Skeletal muscle tissue (tissue), 4 donors: Measurements from ENCODE around the gene CCDC71. TPM values are rescaled to one million over a fixed set of nuclear protein-coding genes. Genes with fewer than 3 reads are reported as not detected.

Experiments used
- H3K27ac ChIP-seq: one replicate; pipeline ENCODE4 v1.7.0; 2013; ENCODE audit warnings: mild to moderate bottlenecking, low read depth, low read length, inconsistent platforms
- H3K27me3 ChIP-seq, 3 donors: one replicate each; pipeline ENCODE4 v1.7.0; 2013; ENCODE audit warnings: low read length in 3 of 3; ENCODE audit not compliant: control insufficient read depth in 3 of 3, insufficient read depth in 3 of 3
- H3K36me3 ChIP-seq, 3 donors: one replicate each; pipeline ENCODE4 v1.7.0; 2013; ENCODE audit warnings: low read length in 3 of 3; ENCODE audit not compliant: control insufficient read depth in 3 of 3, insufficient read depth in 3 of 3
- H3K4me1 ChIP-seq, 3 donors: one replicate each; pipeline ENCODE4 v1.7.0; 2013; ENCODE audit warnings: low read length in 3 of 3, mild to moderate bottlenecking in 3 of 3; ENCODE audit not compliant: control insufficient read depth in 3 of 3, insufficient read depth in 3 of 3
- H3K4me3 ChIP-seq, 3 donors: one replicate each; pipeline ENCODE4 v1.7.0; 2013; ENCODE audit warnings: low read length in 3 of 3
- H3K9ac ChIP-seq, 3 donors: one replicate each; pipeline ENCODE4 v1.7.0; 2013; ENCODE audit warnings: low read length in 3 of 3, mild to moderate bottlenecking in 3 of 3, moderate library complexity in 2 of 3, low read depth in 1 of 3
- H3K9me3 ChIP-seq, 3 donors: one replicate each; pipeline ENCODE4 v1.7.0; 2013; ENCODE audit warnings: low read length in 3 of 3; ENCODE audit not compliant: control insufficient read depth in 3 of 3
- total RNA-seq: library from RNA; depleted of rRNA; stranded (reverse); fragments of >200 nt; gene quantifications from one replicate; pipeline ENCODE4 v1.2.3, GENCODE V29; 2014
- donor health status: Osteomylitis.

CCDC71 gene
- total RNA-seq, 1 donor from 2014 or later: 11.5 TPM

GRCh38 chr3:49182682-49183081, 16.6 kb upstream of the CCDC71 start:
- Histone ChIP-seq H3K36me3 (peaks cover 0 to 4% (median 0%) of the 10 kb centered on the region in 3 donors), H3K27me3 (no peaks in the 10 kb centered on the region), H3K9me3 (no peaks in the 10 kb centered on the region), H3K4me3 (no peak overlapping the region), H3K27ac (no peak overlapping the region), H3K4me1 (no peaks in the 10 kb centered on the region), H3K9ac (no peak overlapping the region)

GRCh38 chr3:49181351-49181750, 15.2 kb upstream of the CCDC71 start:
- Histone ChIP-seq H3K36me3 (peaks cover under 1 to 8% (median 3%) of the 10 kb centered on the region in 3 donors), H3K27me3 (no peaks in the 10 kb centered on the region), H3K4me3 (no peak overlapping the region), H3K9me3 (no peaks in the 10 kb centered on the region), H3K27ac (no peak overlapping the region), H3K4me1 (peaks cover 0 to 5% (median 3%) of the 10 kb centered on the region in 3 donors), H3K9ac (no peak overlapping the region)

- H3K4me3 ChIP-seq: no peak overlapping the region
- H3K27me3 ChIP-seq: no peaks in the 10 kb centered on the region
- no peaks in the 10 kb centered on the region for H3K9me3 ChIP-seq
- H3K36me3 ChIP-seq: peaks cover 12 to 17% (median 16%) of the 10 kb centered on the region in 3 donors
- no peak overlapping the region for H3K9ac ChIP-seq
- H3K27ac ChIP-seq: no peak overlapping the region
- peaks cover 0 to 12% (median 3%) of the 10 kb centered on the region in 3 donors for H3K4me1 ChIP-seq
Observed at GRCh38 chr3:49180116-49180515, 14.0 kb upstream of the CCDC71 start.

GRCh38 chr3:49177073-49177472, 10.9 kb upstream of the CCDC71 start:
- peak overlapping the region in 2 of 3 donors; percentile 20 to 54 for H3K9ac ChIP-seq
- no peak overlapping the region for H3K4me3 ChIP-seq
- peaks cover 25 to 40% (median 31%) of the 10 kb centered on the region in 3 donors for H3K4me1 ChIP-seq
- H3K36me3 ChIP-seq: peaks cover 27 to 28% (median 28%) of the 10 kb centered on the region in 3 donors
- H3K27me3 ChIP-seq: no peaks in the 10 kb centered on the region
- H3K9me3 ChIP-seq: no peaks in the 10 kb centered on the region
- H3K27ac ChIP-seq: no peak overlapping the region

- Histone ChIP-seq H3K4me3 (no peak overlapping the region), H3K27ac (no peak overlapping the region), H3K9me3 (no peaks in the 10 kb centered on the region), H3K9ac (no peak overlapping the region), H3K4me1 (peaks cover 36 to 51% (median 44%) of the 10 kb centered on the region in 3 donors), H3K36me3 (peaks cover 27 to 28% (median 28%) of the 10 kb centered on the region in 3 donors), H3K27me3 (no peaks in the 10 kb centered on the region)
Observed at GRCh38 chr3:49175530-49175929, 9.4 kb upstream of the CCDC71 start.

GRCh38 chr3:49174397-49174985, 8.4 kb upstream of the CCDC71 start:
- Histone ChIP-seq H3K9ac (peak overlapping the region in 2 of 3 donors; percentile 7 to 98), H3K9me3 (no peaks in the 10 kb centered on the region), H3K36me3 (peaks cover 27 to 28% (median 28%) of the 10 kb centered on the region in 3 donors), H3K4me1 (peaks cover 38 to 52% (median 46%) of the 10 kb centered on the region in 3 donors), H3K27ac (no peak overlapping the region), H3K27me3 (no peaks in the 10 kb centered on the region), H3K4me3 (no peak overlapping the region)

- Histone ChIP-seq H3K27me3 (no peaks in the 10 kb centered on the region), H3K4me1 (peaks cover 38 to 52% (median 46%) of the 10 kb centered on the region in 3 donors), H3K36me3 (peaks cover 27 to 28% (median 28%) of the 10 kb centered on the region in 3 donors), H3K9me3 (no peaks in the 10 kb centered on the region), H3K27ac (peak overlapping the region; percentile 94), H3K9ac (peak overlapping the region; percentile 95 to 98 (median 97)), H3K4me3 (peak overlapping the region; percentile 36 to 93 (median 91))
Observed at GRCh38 chr3:49173792-49174170, 7.7 kb upstream of the CCDC71 start.

GRCh38 chr3:49173116-49173791, 7.1 kb upstream of the CCDC71 start:
- peaks cover 38 to 52% (median 46%) of the 10 kb centered on the region in 3 donors for H3K4me1 ChIP-seq
- peak overlapping the region; percentile 91 to 98 (median 93) for H3K4me3 ChIP-seq
- H3K27ac ChIP-seq: peak overlapping the region; percentile 94
- peaks cover 24 to 28% (median 27%) of the 10 kb centered on the region in 3 donors for H3K36me3 ChIP-seq
- H3K27me3 ChIP-seq: no peaks in the 10 kb centered on the region
- peak overlapping the region; percentile 95 to 98 (median 97) for H3K9ac ChIP-seq
- no peaks in the 10 kb centered on the region for H3K9me3 ChIP-seq

GRCh38 chr3:49172551-49173041, 6.5 kb upstream of the CCDC71 start:
- peaks cover 24 to 28% (median 27%) of the 10 kb centered on the region in 3 donors for H3K36me3 ChIP-seq
- no peaks in the 10 kb centered on the region for H3K27me3 ChIP-seq
- peak overlapping the region; percentile 91 to 98 (median 93) for H3K4me3 ChIP-seq
- no peaks in the 10 kb centered on the region for H3K9me3 ChIP-seq
- peaks cover 38 to 52% (median 46%) of the 10 kb centered on the region in 3 donors for H3K4me1 ChIP-seq
- H3K9ac ChIP-seq: peak overlapping the region; percentile 95 to 98 (median 97)
- H3K27ac ChIP-seq: peak overlapping the region; percentile 94
